Trophoblast cell (in vitro differentiated cells and primary cell): Measurements from ENCODE around the gene LUZP1.

Experiments used
- DNase-seq, 2 donors: peaks; one replicate each; pipeline ENCODE4 v3.0.0-alpha.2; 2016
- H2AFZ ChIP-seq: 2 replicates; pipeline ENCODE4 v1.6.1; 2013; ENCODE audit warnings: low read length, moderate library complexity, mild to moderate bottlenecking; ENCODE audit not compliant: insufficient read depth, poor library complexity
- H2AK5ac ChIP-seq: 2 replicates; pipeline ENCODE4 v1.6.1; 2013; ENCODE audit warnings: mild to moderate bottlenecking, low read length
- H2BK120ac ChIP-seq: 2 replicates; pipeline ENCODE4 v1.6.1; 2013; ENCODE audit warnings: low read length, mild to moderate bottlenecking, moderate library complexity; ENCODE audit not compliant: insufficient read depth, poor library complexity
- H2BK12ac ChIP-seq: 2 replicates; pipeline ENCODE4 v1.6.1; 2013; ENCODE audit warnings: mild to moderate bottlenecking, low read length, moderate library complexity
- H2BK5ac ChIP-seq: 2 replicates; pipeline ENCODE4 v1.6.1; 2013; ENCODE audit warnings: low read length, low read depth, moderate library complexity, mild to moderate bottlenecking; ENCODE audit not compliant: poor library complexity
- H3K14ac ChIP-seq: 2 replicates; pipeline ENCODE4 v1.6.1; 2013; ENCODE audit warnings: mild to moderate bottlenecking, low read length
- H3K18ac ChIP-seq: 2 replicates; pipeline ENCODE4 v1.6.1; 2013; ENCODE audit warnings: mild to moderate bottlenecking, low read length
- H3K23ac ChIP-seq: 2 replicates; pipeline ENCODE4 v1.6.1; 2013; ENCODE audit warnings: low read length
- H3K27ac ChIP-seq: 2 replicates; pipeline ENCODE4 v1.5.1; 2013; ENCODE audit warnings: low read depth, mild to moderate bottlenecking, inconsistent platforms, low read length, moderate library complexity
- H3K27me3 ChIP-seq: 2 replicates; pipeline ENCODE4 v1.6.1; 2013; ENCODE audit warnings: inconsistent platforms, mild to moderate bottlenecking, low read length, moderate library complexity; ENCODE audit not compliant: insufficient read depth
- H3K36me3 ChIP-seq, 2 experiments: 1 replicate in 1 of 2; 2 replicates in 1 of 2; pipeline ENCODE4 v1.6.1; 2013; ENCODE audit warnings: low read length in 2 of 2, mild to moderate bottlenecking in 2 of 2, moderate library complexity in 1 of 2; ENCODE audit not compliant: insufficient read depth in 2 of 2, control insufficient read depth in 1 of 2
- H3K4ac ChIP-seq: 2 replicates; pipeline ENCODE4 v1.6.1; 2013; ENCODE audit warnings: low read depth, mild to moderate bottlenecking, low read length, moderate library complexity
- H3K4me1 ChIP-seq, 2 experiments: 1 replicate in 1 of 2; 2 replicates in 1 of 2; pipeline ENCODE4 v1.6.1; 2013; ENCODE audit warnings: low read length in 2 of 2, mild to moderate bottlenecking in 2 of 2, moderate library complexity in 1 of 2; ENCODE audit not compliant: insufficient read depth in 2 of 2, control insufficient read depth in 1 of 2
- H3K4me2 ChIP-seq: 2 replicates; pipeline ENCODE4 v1.6.1; 2013; ENCODE audit warnings: inconsistent platforms, mild to moderate bottlenecking, low read length, moderate library complexity
- H3K4me3 ChIP-seq: 2 replicates; pipeline ENCODE4 v1.5.1; 2013; ENCODE audit warnings: mild to moderate bottlenecking, low read depth, low read length, inconsistent platforms
- H3K79me1 ChIP-seq: one replicate; pipeline ENCODE4 v1.6.1; 2013; ENCODE audit warnings: low read length
- H3K79me2 ChIP-seq: 2 replicates; pipeline ENCODE4 v1.6.1; 2013; ENCODE audit warnings: low read length, mild to moderate bottlenecking; ENCODE audit not compliant: control insufficient read depth, insufficient read depth, poor library complexity
- H3K9ac ChIP-seq: 2 replicates; pipeline ENCODE4 v1.6.1; 2013; ENCODE audit warnings: mild to moderate bottlenecking, low read length
- H3K9me3 ChIP-seq: 2 replicates; pipeline ENCODE4 v1.6.1; 2013; ENCODE audit warnings: low read depth, mild to moderate bottlenecking, control low read depth, inconsistent platforms, low read length; ENCODE audit not compliant: insufficient read depth
- H4K12ac ChIP-seq: 2 replicates; pipeline ENCODE4 v1.6.1; 2013; ENCODE audit warnings: low read depth, mild to moderate bottlenecking, low read length, moderate library complexity
- H4K8ac ChIP-seq: 2 replicates; pipeline ENCODE4 v1.6.1; 2013; ENCODE audit warnings: low read depth, mild to moderate bottlenecking, low read length, moderate library complexity
- H4K91ac ChIP-seq: one replicate; pipeline ENCODE4 v1.6.1; 2013; ENCODE audit warnings: low read depth, mild to moderate bottlenecking, low read length, moderate library complexity
- WGBS: extraction: QIAGEN DNeasy Blood & Tissue Kit; methylation state at CpG from one replicate; pipeline ENCODE4 v1.1.7; 2013; ENCODE audit warnings: missing lambda C conversion rate; ENCODE audit not compliant: insufficient read length, insufficient coverage; ENCODE audit errors: extremely low coverage; 5-methylcytosine and 5-hydroxymethylcytosine counted together

Gene LUZP1

GRCh38 chr1:23098463-23099170 lies 70.0 kb downstream of the LUZP1 start:
- Histone ChIP-seq H3K18ac (no peak overlapping the region), H3K36me3 (peaks cover 4 to 11% of the 10 kb centered on the region in 2 experiments), H2BK5ac (no peak overlapping the region), H2BK120ac (no peak overlapping the region), H4K91ac (no peak overlapping the region), H3K79me1 (peaks cover 1% of the 10 kb centered on the region), H2AK5ac (no peak overlapping the region), H3K14ac (no peak overlapping the region), H3K9me3 (no peaks in the 10 kb centered on the region), H3K79me2 (no peaks in the 10 kb centered on the region), H2AFZ (no peak overlapping the region), H3K27ac (no peak overlapping the region), H3K4me3 (no peak overlapping the region), H3K23ac (no peak overlapping the region), H3K9ac (no peak overlapping the region), H4K8ac (no peak overlapping the region), H2BK12ac (no peak overlapping the region), H3K27me3 (no peaks in the 10 kb centered on the region), H3K4me1 (peaks cover 10 to 17% of the 10 kb centered on the region in 2 experiments), H4K12ac (no peak overlapping the region), H3K4ac (no peak overlapping the region), H3K4me2 (no peak overlapping the region)
- WGBS, result no CpG with 5 or more reads among the region's 12 CpGs
- peak; percentile 73 to 86 for DNase-seq

DNA sequence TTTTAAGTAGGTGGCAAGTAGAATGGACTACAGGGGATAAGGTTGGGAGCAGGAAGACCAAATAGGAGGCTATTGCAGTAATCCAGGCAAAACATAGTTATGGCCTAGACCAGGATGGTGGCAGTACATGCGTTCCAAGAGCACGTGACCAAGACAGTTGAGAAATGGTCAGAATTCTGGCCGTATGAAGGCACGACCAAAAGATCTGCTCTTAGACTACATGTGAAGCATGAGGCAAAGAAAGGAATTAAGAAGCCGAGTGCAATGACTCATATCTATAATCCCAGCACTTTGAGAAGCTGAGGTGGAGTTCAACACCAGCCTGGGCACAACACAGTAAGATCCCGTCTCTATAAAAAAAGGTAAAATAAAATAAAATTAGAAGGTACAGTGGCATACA lies 71.3 kb downstream of the LUZP1 start:
- peaks cover 1% of the 10 kb centered on the region for H3K79me1 ChIP-seq
- no peak overlapping the region for H2BK120ac ChIP-seq
- no peak overlapping the region for H3K4ac ChIP-seq
- H2AFZ ChIP-seq, result no peak overlapping the region
- no peak overlapping the region for H3K9ac ChIP-seq
- H4K12ac ChIP-seq, result no peak overlapping the region
- H3K79me2 ChIP-seq, result no peaks in the 10 kb centered on the region
- H2BK5ac ChIP-seq, result no peak overlapping the region
- no peak overlapping the region for H3K18ac ChIP-seq
- WGBS, result no CpG with 5 or more reads among the region's 6 CpGs
- no peak overlapping the region for H4K91ac ChIP-seq
- H2BK12ac ChIP-seq, result no peak overlapping the region
- no peak overlapping the region for H3K4me2 ChIP-seq
- H4K8ac ChIP-seq, result no peak overlapping the region
- DNase-seq, result peak; percentile 82 to 95
- no peaks in the 10 kb centered on the region for H3K9me3 ChIP-seq
- H3K27ac ChIP-seq, result no peak overlapping the region
- H3K23ac ChIP-seq, result peak overlapping the region; percentile 54
- H3K4me3 ChIP-seq, result no peak overlapping the region
- H3K4me1 ChIP-seq, result peaks cover 5 to 8% of the 10 kb centered on the region in 2 experiments
- no peak overlapping the region for H3K14ac ChIP-seq
- no peak overlapping the region for H2AK5ac ChIP-seq
- no peaks in the 10 kb centered on the region for H3K27me3 ChIP-seq
- peaks cover 11 to 20% of the 10 kb centered on the region in 2 experiments for H3K36me3 ChIP-seq

GRCh38 chr1:23092447-23092846 lies 76.2 kb downstream of the LUZP1 start:
- no CpG with 5 or more reads among the region's 12 CpGs for WGBS

GRCh38 chr1:23091545-23091944 lies 77.1 kb downstream of the LUZP1 start:
- DNase-seq, result no peak
- no peak overlapping the region for H3K4me2 ChIP-seq
- no peak overlapping the region for H3K23ac ChIP-seq
- H3K4me1 ChIP-seq, result no peaks in the 10 kb centered on the region
- no peak overlapping the region for H4K8ac ChIP-seq
- H2BK120ac ChIP-seq, result no peak overlapping the region
- H3K79me1 ChIP-seq, result no peaks in the 10 kb centered on the region
- H3K79me2 ChIP-seq, result no peaks in the 10 kb centered on the region
- no peak overlapping the region for H3K14ac ChIP-seq
- no peaks in the 10 kb centered on the region for H3K27me3 ChIP-seq
- H4K12ac ChIP-seq, result no peak overlapping the region
- H3K27ac ChIP-seq, result no peak overlapping the region
- no peak overlapping the region for H3K18ac ChIP-seq
- H2AK5ac ChIP-seq, result no peak overlapping the region
- H4K91ac ChIP-seq, result no peak overlapping the region
- H3K9ac ChIP-seq, result peak overlapping the region; percentile 41
- H3K4me3 ChIP-seq, result no peak overlapping the region
- no CpG with 5 or more reads among the region's 7 CpGs for WGBS
- H2BK12ac ChIP-seq, result no peak overlapping the region
- no peak overlapping the region for H3K4ac ChIP-seq
- no peak overlapping the region for H2BK5ac ChIP-seq
- peaks cover 3% of the 10 kb centered on the region for H3K9me3 ChIP-seq
- H2AFZ ChIP-seq, result no peak overlapping the region
- peaks cover 46 to 61% of the 10 kb centered on the region in 2 experiments for H3K36me3 ChIP-seq

More at GRCh38 chr1:23092447-23092846, 76.2 kb downstream of the LUZP1 start:
- Histone ChIP-seq H3K14ac (no peak overlapping the region), H3K4me2 (no peak overlapping the region), H2AFZ (no peak overlapping the region), H3K4me3 (no peak overlapping the region), H2BK12ac (no peak overlapping the region), H3K36me3 (peaks cover 42 to 56% of the 10 kb centered on the region in 2 experiments), H3K27ac (no peak overlapping the region), H3K79me1 (no peaks in the 10 kb centered on the region), H3K18ac (no peak overlapping the region), H2AK5ac (no peak overlapping the region), H3K79me2 (no peaks in the 10 kb centered on the region), H3K9ac (no peak overlapping the region), H3K9me3 (peaks cover 3% of the 10 kb centered on the region), H4K12ac (no peak overlapping the region), H3K4ac (no peak overlapping the region), H3K4me1 (no peaks in the 10 kb centered on the region), H2BK120ac (no peak overlapping the region), H4K8ac (no peak overlapping the region), H2BK5ac (no peak overlapping the region), H3K27me3 (no peaks in the 10 kb centered on the region), H4K91ac (no peak overlapping the region), H3K23ac (no peak overlapping the region)
- DNase-seq, result no peak
